Astrocyte of the spinal cord (primary cell): Measurements from ENCODE around the gene GLYATL2.
A peak's percentile ranks its signal among the peaks of the same experiment; 100 is the strongest.

Source experiments
- DNase-seq: peaks from one replicate; pipeline ENCODE4 v3.0.0; 2011; ENCODE audit warnings: low read depth, low spot score
- H3K4me3 ChIP-seq: 2 replicates; pipeline ENCODE4 v1.5.1; 2011; ENCODE audit warnings: low read depth, mild to moderate bottlenecking, low read length, moderate library complexity
- in situ Hi-C: cut with HindIII; loops from 2 replicates; pipeline ENCODE4 v1.10.0; 2017; ENCODE audit warnings: low sequenced_read_pairs
- TF ChIP-seq, protein P1 (sequence below): IDR thresholded peaks from 2 replicates; pipeline ENCODE4 v1.5.1; 2012; ENCODE audit warnings: low read depth, mild to moderate bottlenecking, low read length, inconsistent platforms

GLYATL2 gene

DNA sequence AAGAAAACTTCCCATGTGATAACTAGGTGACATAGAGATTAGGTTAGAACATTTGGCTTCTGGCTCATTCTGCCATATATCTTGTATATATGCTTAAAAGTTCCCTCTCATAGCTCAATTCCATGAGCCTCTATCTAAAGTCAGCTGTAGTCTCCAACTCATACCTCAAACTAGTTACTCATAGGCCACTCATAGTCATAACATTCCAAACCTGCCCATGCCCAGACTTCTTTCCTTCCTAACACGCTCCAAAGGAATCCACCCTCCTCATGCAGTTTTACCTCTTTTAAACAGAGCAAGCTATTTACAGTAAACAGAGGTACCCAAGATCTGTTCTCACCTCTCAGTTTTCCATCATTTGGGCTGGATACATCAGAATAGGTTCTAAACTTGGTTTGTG is 39.4 kb downstream of the GLYATL2 start:
- in situ Hi-C loops = no loop called here
- TF ChIP-seq, protein P1, sequence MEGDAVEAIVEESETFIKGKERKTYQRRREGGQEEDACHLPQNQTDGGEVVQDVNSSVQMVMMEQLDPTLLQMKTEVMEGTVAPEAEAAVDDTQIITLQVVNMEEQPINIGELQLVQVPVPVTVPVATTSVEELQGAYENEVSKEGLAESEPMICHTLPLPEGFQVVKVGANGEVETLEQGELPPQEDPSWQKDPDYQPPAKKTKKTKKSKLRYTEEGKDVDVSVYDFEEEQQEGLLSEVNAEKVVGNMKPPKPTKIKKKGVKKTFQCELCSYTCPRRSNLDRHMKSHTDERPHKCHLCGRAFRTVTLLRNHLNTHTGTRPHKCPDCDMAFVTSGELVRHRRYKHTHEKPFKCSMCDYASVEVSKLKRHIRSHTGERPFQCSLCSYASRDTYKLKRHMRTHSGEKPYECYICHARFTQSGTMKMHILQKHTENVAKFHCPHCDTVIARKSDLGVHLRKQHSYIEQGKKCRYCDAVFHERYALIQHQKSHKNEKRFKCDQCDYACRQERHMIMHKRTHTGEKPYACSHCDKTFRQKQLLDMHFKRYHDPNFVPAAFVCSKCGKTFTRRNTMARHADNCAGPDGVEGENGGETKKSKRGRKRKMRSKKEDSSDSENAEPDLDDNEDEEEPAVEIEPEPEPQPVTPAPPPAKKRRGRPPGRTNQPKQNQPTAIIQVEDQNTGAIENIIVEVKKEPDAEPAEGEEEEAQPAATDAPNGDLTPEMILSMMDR = no peak
- no peak overlapping the region for H3K4me3 ChIP-seq
- no peak for DNase-seq

DNA sequence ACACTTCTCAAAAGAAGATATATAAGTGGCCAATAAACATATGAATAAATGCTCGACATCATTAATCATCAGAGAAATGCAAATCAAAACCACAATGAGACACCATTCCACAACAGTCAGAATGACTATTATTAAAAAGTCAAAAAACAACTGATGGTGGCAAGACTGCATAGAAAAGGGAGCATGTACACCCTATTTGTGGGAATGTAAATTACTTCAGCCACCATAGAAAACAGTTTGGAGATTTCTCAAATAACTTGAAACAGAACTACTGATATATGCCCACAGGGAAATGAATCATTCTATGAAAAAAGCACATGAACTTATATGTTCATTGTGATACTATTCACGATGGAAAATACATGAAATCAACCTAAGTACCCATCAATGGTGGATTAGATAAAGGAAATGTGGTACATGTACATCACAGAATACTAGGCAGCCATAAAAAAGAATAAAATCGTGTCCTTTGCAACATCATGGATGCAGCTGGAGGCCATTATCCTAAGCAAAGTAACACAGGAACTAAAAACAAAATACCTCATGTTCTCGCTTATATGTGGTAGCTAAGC is 42.4 kb downstream of the GLYATL2 start:
- in situ Hi-C loops = no loop called here
- TF ChIP-seq, protein P1 = no peak
- H3K4me3 ChIP-seq = no peak overlapping the region
- DNase-seq = no peak

DNA sequence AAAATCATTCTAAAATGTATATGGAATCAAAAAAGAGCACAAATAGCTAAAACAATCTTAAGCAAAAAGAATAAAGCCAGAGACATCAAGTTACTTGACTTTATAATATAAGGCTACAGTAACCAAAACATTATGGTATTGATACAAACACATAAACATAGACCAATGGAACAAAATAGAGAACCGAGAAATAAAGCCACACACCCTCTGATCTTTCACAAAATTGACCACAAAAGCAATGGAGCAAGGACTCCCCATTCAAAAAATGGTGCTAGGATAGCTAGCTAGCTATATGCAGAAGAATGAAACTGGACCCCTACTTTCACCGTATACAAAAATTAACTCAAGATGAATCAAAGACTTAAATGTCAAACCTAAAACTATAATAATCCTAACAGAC is 43.2 kb downstream of the GLYATL2 start:
- in situ Hi-C loops = no loop called here
- no peak overlapping the region for H3K4me3 ChIP-seq
- DNase-seq = no peak
- TF ChIP-seq, protein P1 = no peak

DNA sequence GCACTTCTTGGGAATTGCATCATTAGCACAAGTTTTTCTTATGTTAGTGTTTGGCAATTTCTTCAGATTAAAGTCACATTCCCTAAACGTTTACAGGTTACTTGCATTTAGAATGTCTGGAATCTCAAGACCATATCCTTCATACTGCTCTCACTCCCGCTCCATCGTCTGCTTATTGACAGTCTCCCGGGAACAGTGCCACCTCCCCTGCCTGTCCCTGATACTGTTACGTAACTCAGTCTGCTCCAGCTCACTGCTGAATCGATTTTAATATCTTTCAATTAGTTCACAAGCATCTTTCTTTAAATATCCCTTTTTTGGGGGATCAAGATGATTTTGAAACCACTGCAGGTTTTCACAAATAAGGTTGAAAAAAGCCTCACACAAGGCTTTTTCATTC is 48.2 kb downstream of the GLYATL2 start:
- H3K4me3 ChIP-seq = no peak overlapping the region
- TF ChIP-seq, protein P1 = no peak
- DNase-seq = no peak
- in situ Hi-C loops = no loop called here

DNA sequence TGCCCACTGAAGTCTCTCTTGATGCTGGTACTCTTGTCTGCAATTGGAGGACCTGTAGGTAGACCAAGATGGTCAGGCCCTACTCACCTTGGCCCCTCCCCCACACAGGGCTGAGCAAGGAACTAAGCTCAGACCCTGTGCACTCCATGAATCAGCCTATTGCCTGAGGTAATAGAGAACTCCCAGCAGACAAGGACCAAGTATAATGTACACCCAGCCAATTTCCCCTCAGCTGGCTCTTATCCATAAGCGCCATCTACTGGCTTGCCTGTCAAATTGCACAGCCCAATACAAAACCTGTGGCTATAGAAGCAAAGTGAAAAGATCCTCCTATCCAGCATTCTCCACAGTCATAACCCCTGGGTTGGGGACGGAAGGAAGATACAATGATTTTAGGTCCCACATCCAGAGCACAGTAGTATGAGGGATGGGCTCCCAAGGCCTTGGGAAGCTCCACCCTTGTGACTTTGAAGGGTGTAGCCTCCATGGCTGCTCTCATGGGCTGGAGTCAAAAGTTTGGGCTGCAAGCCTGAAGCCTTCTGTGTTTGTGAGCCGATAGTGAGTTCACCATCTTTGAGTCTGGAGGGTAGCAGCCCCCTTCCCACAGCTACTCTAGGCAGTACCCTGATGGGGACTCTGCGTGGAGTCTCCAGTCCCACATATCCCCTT is 56.0 kb downstream of the GLYATL2 start:
- DNase-seq = peak; percentile 32
- in situ Hi-C loops = no loop called here
- no peak overlapping the region for H3K4me3 ChIP-seq
- TF ChIP-seq, protein P1 = peak; percentile 70

DNA sequence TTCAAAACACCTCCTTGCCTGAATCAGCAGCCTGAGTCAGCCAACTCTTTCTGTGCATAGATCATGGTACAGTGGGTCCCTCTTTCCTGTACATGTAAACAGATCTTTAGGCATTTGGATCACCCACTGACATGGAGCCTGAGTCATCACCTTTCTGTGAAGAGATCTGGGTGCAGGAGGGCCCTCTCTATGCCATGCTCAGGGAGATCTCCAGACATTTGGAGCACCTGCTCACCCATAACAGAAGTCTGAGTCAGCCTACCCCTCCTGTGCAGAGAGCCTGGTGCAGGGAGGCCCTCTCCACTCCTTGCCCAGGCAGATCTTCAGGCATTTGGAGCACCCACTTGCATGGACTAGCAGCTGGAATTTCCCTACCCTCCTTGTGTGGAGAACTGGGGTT is 56.6 kb downstream of the GLYATL2 start:
- in situ Hi-C loops = no loop called here
- DNase-seq = no peak
- H3K4me3 ChIP-seq = no peak overlapping the region
- TF ChIP-seq, protein P1 = no peak
